GM23338 (cell line): ENCODE results near the gene TMEM161B. TPM values are rescaled to one million over a fixed set of nuclear protein-coding genes. Genes with fewer than 3 reads are reported as not detected.

ENCODE experiments used
- ATAC-seq: fragments of 200-7000 bp; cut with Tn5 transposase; 3 replicates; pipeline ENCODE4 v1.9.1; 2020
- DNase-seq: peaks from one replicate; pipeline ENCODE4 v3.0.0-alpha.2; 2015; ENCODE audit warnings: low spot score
- H2AFZ ChIP-seq: fragments of 200-600 bp; sonication (generic); 2 replicates; pipeline ENCODE4 v1.8.0; 2016; ENCODE audit warnings: antibody characterized with exemption, mild to moderate bottlenecking, moderate library complexity
- H3F3A ChIP-seq: fragments of 200-600 bp; sonication (generic); replicated peaks from 2 replicates; pipeline ENCODE4 v1.8.0; 2017; ENCODE audit warnings: antibody characterized with exemption, mixed run types, low read depth
- H3K27ac ChIP-seq: fragments of 200-600 bp; sonication (generic); 2 replicates; pipeline ENCODE4 v1.6.1; 2016; ENCODE audit warnings: low read depth
- H3K27me3 ChIP-seq: fragments of 200-600 bp; sonication (generic); 2 replicates; pipeline ENCODE4 v1.8.0; 2016; ENCODE audit warnings: mild to moderate bottlenecking, mixed run types, moderate library complexity; ENCODE audit not compliant: insufficient read depth
- H3K36me3 ChIP-seq: fragments of 200-600 bp; sonication (generic); 2 replicates; pipeline ENCODE4 v1.8.0; 2016; ENCODE audit warnings: mild to moderate bottlenecking; ENCODE audit not compliant: insufficient read depth
- H3K4me1 ChIP-seq: fragments of 200-600 bp; sonication (generic); 2 replicates; pipeline ENCODE4 v1.8.0; 2016; ENCODE audit warnings: mild to moderate bottlenecking, moderate library complexity; ENCODE audit not compliant: insufficient read depth
- H3K4me2 ChIP-seq: fragments of 200-600 bp; sonication (generic); 2 replicates; pipeline ENCODE4 v1.7.1; 2017; ENCODE audit warnings: mixed run types
- H3K4me3 ChIP-seq: fragments of 200-600 bp; sonication (generic); 2 replicates; pipeline ENCODE4 v1.6.1; 2016; ENCODE audit warnings: mixed run types
- H3K79me2 ChIP-seq: fragments of 200-600 bp; sonication (generic); replicated peaks from 2 replicates; pipeline ENCODE4 v1.8.0; 2017; ENCODE audit warnings: mild to moderate bottlenecking; ENCODE audit not compliant: insufficient read depth
- H3K9me2 ChIP-seq: fragments of 200-600 bp; sonication (generic); 2 replicates; pipeline ENCODE4 v1.8.0; 2017; ENCODE audit not compliant: insufficient read depth
- H4K20me1 ChIP-seq: fragments of 200-600 bp; sonication (generic); replicated peaks from 2 replicates; pipeline ENCODE4 v1.8.0; 2017; ENCODE audit warnings: mild to moderate bottlenecking; ENCODE audit not compliant: insufficient read depth
- H3K27ac Mint-ChIP-seq: 2 replicates; pipeline ENCODE4 v1.8.0; 2020; ENCODE audit warnings: inconsistent platforms, mild to moderate bottlenecking, moderate library complexity, mixed read lengths
- H3K27me3 Mint-ChIP-seq: 3 replicates; pipeline ENCODE4 v1.8.0; 2022; ENCODE audit warnings: low read depth, mild to moderate bottlenecking, moderate library complexity, mixed read lengths, inconsistent platforms; ENCODE audit not compliant: insufficient read depth, poor library complexity
- H3K36me3 Mint-ChIP-seq: 3 replicates; pipeline ENCODE4 v1.8.0; 2021; ENCODE audit warnings: low read depth, mild to moderate bottlenecking, inconsistent platforms, moderate library complexity, mixed read lengths
- H3K4me1 Mint-ChIP-seq: 3 replicates; pipeline ENCODE4 v1.8.0; 2020; ENCODE audit warnings: mild to moderate bottlenecking, inconsistent platforms, mixed read lengths
- H3K4me3 Mint-ChIP-seq: 3 replicates; pipeline ENCODE4 v1.8.0; 2021; ENCODE audit warnings: moderate library complexity, mild to moderate bottlenecking, inconsistent platforms, mixed read lengths
- H3K9me3 Mint-ChIP-seq: 3 replicates; pipeline ENCODE4 v1.8.0; 2020; ENCODE audit warnings: moderate library complexity, mild to moderate bottlenecking, inconsistent platforms, mixed read lengths
- CREB1 ChIP-seq: fragments of 250-450 bp; sonication (Bioruptor Pico); IDR thresholded peaks from 2 replicates; pipeline ENCODE4 v1.5.0; 2020; ENCODE audit warnings: low read depth, mild to moderate bottlenecking, moderate library complexity
- CTCF ChIP-seq, 2 experiments: fragments of 200-600 bp in 1 of 2; sonication (generic) in 1 of 2; conservative IDR thresholded peaks; 2 replicates each; pipeline versions ENCODE4 v1.5.1 to v1.6.1; 2016 to 2017; ENCODE audit warnings: antibody characterized with exemption in 2 of 2, low read depth in 2 of 2, mild to moderate bottlenecking in 2 of 2, moderate library complexity in 1 of 2
- EZH2 ChIP-seq: fragments of 200-600 bp; sonication (generic); IDR thresholded peaks from one replicate; pipeline ENCODE4 v1.8.0; 2017; ENCODE audit warnings: antibody characterized with exemption, mild to moderate bottlenecking, low read depth; ENCODE audit not compliant: unreplicated experiment
- EZH2phosphoT487 ChIP-seq: fragments of 200-600 bp; sonication (generic); IDR thresholded peaks from one replicate; pipeline ENCODE4 v1.8.1; 2018; ENCODE audit warnings: antibody characterized with exemption; ENCODE audit not compliant: unreplicated experiment
- NANOG ChIP-seq: IDR thresholded peaks from 2 replicates; pipeline ENCODE4 v1.6.1; 2016; ENCODE audit warnings: antibody characterized with exemption, borderline replicate concordance
- POLR2AphosphoS5 ChIP-seq: IDR thresholded peaks from 2 replicates; pipeline ENCODE4 v1.6.1; 2016; ENCODE audit warnings: antibody characterized with exemption, low read depth
- ZNF114 ChIP-seq: fragments of 250-450 bp; sonication (Bioruptor Pico); IDR thresholded peaks from 2 replicates; pipeline ENCODE4 v1.5.0; 2020; ENCODE audit warnings: mild to moderate bottlenecking, moderate library complexity
- ZNF331 ChIP-seq: fragments of 250-450 bp; sonication (Bioruptor Pico); IDR thresholded peaks from 2 replicates; pipeline ENCODE4 v1.5.0; 2020; ENCODE audit warnings: low read depth, mild to moderate bottlenecking, moderate library complexity
- ZNF462 ChIP-seq: fragments of 250-450 bp; sonication (Bioruptor Pico); IDR thresholded peaks from 2 replicates; pipeline ENCODE4 v1.5.0; 2020; ENCODE audit warnings: mild to moderate bottlenecking, moderate library complexity
- polyA plus RNA-seq: library from polyadenylated mRNA; unstranded; fragments of >200 nt; fragmentation: Nextera tagmentation; extraction: Ambion mirVana; gene quantifications from 2 replicates; pipeline ENCODE4 v1.2.1, GENCODE V29; 2016
- total RNA-seq: library from RNA; depleted of rRNA; stranded (reverse); fragments of >200 nt; shearing (Covaris generic); gene quantifications from 2 replicates; pipeline ENCODE4 v1.2.3, GENCODE V29; 2014

Gene TMEM161B
- total and polyA plus RNA-seq, 2 experiments from 2014 or later: 11.9 to 25.5 TPM

- Mint-ChIP-seq H3K36me3 (peaks cover 4% of the 10 kb centered on the region; the same call in 2 of the 3 replicates), H3K4me3 (no peak overlapping the region; the same call in 2 of the 3 replicates), H3K27me3 (peaks cover 6% of the 10 kb centered on the region), H3K27ac (peak overlapping the region; percentile 87), H3K4me1 (peaks cover 72% of the 10 kb centered on the region), H3K9me3 (no peaks in the 10 kb centered on the region)
- H3K4me2 ChIP-seq: peak overlapping the region; percentile 5
- ATAC-seq (no peak), DNase-seq (no peak)
- no peaks in the 10 kb centered on the region for H3K9me2 ChIP-seq
- H2AFZ ChIP-seq: no peak overlapping the region
- TF ChIP-seq EZH2: no peak
- TF ChIP-seq POLR2AphosphoS5: no peak
- TF ChIP-seq ZNF114 (CRISPR knock-in tag): no peak
- TF ChIP-seq EZH2phosphoT487: no peak
- no peak for TF ChIP-seq CTCF (conservative IDR thresholded peaks at IDR 0.05; ENCODE audit: low read depth in 2 of 2)
- peaks cover 72% of the 10 kb centered on the region for H3K4me1 ChIP-seq
- no peak overlapping the region for H3K4me3 ChIP-seq
- H3K27ac ChIP-seq: peak overlapping the region; percentile 45
- H4K20me1 ChIP-seq: no peaks in the 10 kb centered on the region
- no peaks in the 10 kb centered on the region for H3F3A ChIP-seq
- no peaks in the 10 kb centered on the region for H3K36me3 ChIP-seq
- no peaks in the 10 kb centered on the region for H3K27me3 ChIP-seq
- H3K79me2 ChIP-seq: peaks cover 91% of the 10 kb centered on the region
These were observed 23.3 kb downstream of the TMEM161B start for GRCh38 chr5:88245241-88245892.

- no peaks in the 10 kb centered on the region for H3K27me3 ChIP-seq
- Mint-ChIP-seq H3K27ac (peak overlapping the region; percentile 87), H3K9me3 (no peaks in the 10 kb centered on the region), H3K36me3 (peaks cover 1% of the 10 kb centered on the region; the same call in 2 of the 3 replicates), H3K27me3 (peaks cover 6% of the 10 kb centered on the region), H3K4me3 (peak overlapping the region; percentile 23; the same call in 2 of the 3 replicates), H3K4me1 (peaks cover 69% of the 10 kb centered on the region)
- peak overlapping the region; percentile 5 for H3K4me2 ChIP-seq
- peak overlapping the region; percentile 45 for H3K27ac ChIP-seq
- DNase-seq (peak; percentile 77), ATAC-seq (peak; percentile 35; the same call in 1 of the 3 replicates)
- H3F3A ChIP-seq: no peaks in the 10 kb centered on the region
- no peaks in the 10 kb centered on the region for H3K36me3 ChIP-seq
- H3K79me2 ChIP-seq: peaks cover 89% of the 10 kb centered on the region
- no peaks in the 10 kb centered on the region for H4K20me1 ChIP-seq
- H3K9me2 ChIP-seq: no peaks in the 10 kb centered on the region
- peaks cover 76% of the 10 kb centered on the region for H3K4me1 ChIP-seq
- H2AFZ ChIP-seq: no peak overlapping the region
- no peak overlapping the region for H3K4me3 ChIP-seq
- no peak for TF ChIP-seq CREB1 (CRISPR knock-in tag)
- TF ChIP-seq ZNF462 (CRISPR knock-in tag): no peak
- no peak for TF ChIP-seq ZNF114 (CRISPR knock-in tag)
- no peak for TF ChIP-seq CTCF (conservative IDR thresholded peaks at IDR 0.05; ENCODE audit: low read depth in 2 of 2)
- no peak for TF ChIP-seq ZNF331 (CRISPR knock-in tag)
- no peak for TF ChIP-seq EZH2phosphoT487
- TF ChIP-seq POLR2AphosphoS5: no peak
- TF ChIP-seq EZH2: no peak
- TF ChIP-seq NANOG: no peak
These were observed 24.0 kb downstream of the TMEM161B start for GRCh38 chr5:88244686-88245085.
